PC-3 (cell line): ENCODE data around the gene TMEM139. TPM values are rescaled to one million over a fixed set of nuclear protein-coding genes. Genes with fewer than 3 reads are reported as not detected.

Source experiments
- ATAC-seq: fragments of 200-7000 bp; cut with Tn5 transposase; 2 replicates; pipeline ENCODE4 v1.9.1; 2020; ENCODE audit warnings: mild to moderate bottlenecking, moderate library complexity
- BruUV-seq: library from RNA; stranded (reverse); fragments of 400-500 nt; replicated peaks from 2 replicates; lab custom pipeline; 2021; lab: Mats Ljungman, UMichigan
- CTCF ChIA-PET: fragments of 300-600 bp; sonication (Branson Sonifier 250); formaldehyde crosslinking; loops from one replicate; lab custom pipeline; 2022; ENCODE audit warnings: antibody characterized with exemption; lab: Charles Lee
- POLR2A ChIA-PET: fragments of 300-600 bp; sonication (Branson Sonifier 250); formaldehyde crosslinking; loops from one replicate; lab custom pipeline; 2022; ENCODE audit warnings: antibody characterized with exemption; ENCODE audit not compliant: unreplicated experiment; lab: Charles Lee
- DNase-seq: peaks from one replicate; pipeline ENCODE4 v3.0.0-alpha.2; 2015
- H2AFZ ChIP-seq: fragments of 300-600 bp; sonication (generic); 2 replicates; pipeline ENCODE4 v1.6.0; 2016; ENCODE audit warnings: antibody characterized with exemption, low read length
- H3F3A ChIP-seq: fragments of 300-600 bp; sonication (generic); one replicate; pipeline ENCODE4 v1.6.0; 2017; ENCODE audit warnings: antibody characterized with exemption, low read length, control low read depth, mild to moderate bottlenecking; ENCODE audit not compliant: unreplicated experiment
- H3K27ac ChIP-seq: fragments of 300-600 bp; sonication (generic); 2 replicates; pipeline ENCODE4 v1.5.1; 2016; ENCODE audit warnings: mild to moderate bottlenecking, low read length
- H3K27me3 ChIP-seq: fragments of 300-600 bp; sonication (generic); 2 replicates; pipeline ENCODE4 v1.6.1; 2016; ENCODE audit warnings: low read length, mixed read lengths
- H3K36me3 ChIP-seq: fragments of 300-600 bp; sonication (generic); 2 replicates; pipeline ENCODE4 v1.6.1; 2016; ENCODE audit warnings: low read depth, mixed run types, low read length, mixed read lengths
- H3K4me1 ChIP-seq: fragments of 300-600 bp; sonication (generic); 2 replicates; pipeline ENCODE4 v1.5.1; 2016; ENCODE audit warnings: low read length; ENCODE audit not compliant: insufficient read depth
- H3K4me2 ChIP-seq: fragments of 300-600 bp; sonication (generic); 2 replicates; pipeline ENCODE4 v1.6.0; 2016; ENCODE audit warnings: low read length
- H3K4me3 ChIP-seq: fragments of 300-600 bp; sonication (generic); 2 replicates; pipeline ENCODE4 v1.5.1; 2016; ENCODE audit warnings: mild to moderate bottlenecking, low read length, mixed read lengths
- H3K79me2 ChIP-seq: fragments of 300-600 bp; sonication (generic); 2 replicates; pipeline ENCODE4 v1.6.1; 2017; ENCODE audit warnings: low read length, mixed read lengths
- H3K9ac ChIP-seq: fragments of 300-600 bp; sonication (generic); 2 replicates; pipeline ENCODE4 v1.6.0; 2016; ENCODE audit warnings: mild to moderate bottlenecking, low read length
- H3K9me2 ChIP-seq: fragments of 300-600 bp; sonication (generic); replicated peaks from 2 replicates; pipeline ENCODE4 v1.6.1; 2016; ENCODE audit warnings: mixed run types, low read length, mixed read lengths
- H3K9me3 ChIP-seq: fragments of 300-600 bp; sonication (generic); 2 replicates; pipeline ENCODE4 v1.6.1; 2016; ENCODE audit warnings: low read length, mixed read lengths
- H4K20me1 ChIP-seq: fragments of 300-600 bp; sonication (generic); 2 replicates; pipeline ENCODE4 v1.6.1; 2016; ENCODE audit warnings: low read length, mixed read lengths
- EZH2 ChIP-seq: fragments of 300-600 bp; sonication (generic); IDR thresholded peaks from one replicate; pipeline ENCODE4 v1.6.1; 2017; ENCODE audit warnings: antibody characterized with exemption, mild to moderate bottlenecking, low read length; ENCODE audit not compliant: unreplicated experiment
- EZH2phosphoT487 ChIP-seq: fragments of 300-600 bp; sonication (generic); IDR thresholded peaks from 2 replicates; pipeline ENCODE4 v1.6.1; 2018; ENCODE audit warnings: mild to moderate bottlenecking, antibody characterized with exemption, low read length, borderline replicate concordance
- intact Hi-C: fragments of 100-400 bp; cut with micrococcal nuclease; formaldehyde crosslinking; loops from 2 replicates; pipeline ENCODE4 v1.9.0; 2023
- total RNA-seq: library from RNA; depleted of rRNA; stranded (reverse); fragments of >200 nt; gene quantifications from 2 replicates; pipeline ENCODE4 v1.2.3, GENCODE V29; 2014
- TF ChIP-seq, protein P1 (sequence below): fragments of 300-600 bp; sonication (generic); conservative IDR thresholded peaks from 2 replicates; pipeline ENCODE4 v1.5.1; 2017; ENCODE audit warnings: antibody characterized with exemption, low read depth, mild to moderate bottlenecking, low read length

Gene TMEM139
- total RNA-seq, 1 experiment from 2014 or later, result 5.2 TPM

DNA sequence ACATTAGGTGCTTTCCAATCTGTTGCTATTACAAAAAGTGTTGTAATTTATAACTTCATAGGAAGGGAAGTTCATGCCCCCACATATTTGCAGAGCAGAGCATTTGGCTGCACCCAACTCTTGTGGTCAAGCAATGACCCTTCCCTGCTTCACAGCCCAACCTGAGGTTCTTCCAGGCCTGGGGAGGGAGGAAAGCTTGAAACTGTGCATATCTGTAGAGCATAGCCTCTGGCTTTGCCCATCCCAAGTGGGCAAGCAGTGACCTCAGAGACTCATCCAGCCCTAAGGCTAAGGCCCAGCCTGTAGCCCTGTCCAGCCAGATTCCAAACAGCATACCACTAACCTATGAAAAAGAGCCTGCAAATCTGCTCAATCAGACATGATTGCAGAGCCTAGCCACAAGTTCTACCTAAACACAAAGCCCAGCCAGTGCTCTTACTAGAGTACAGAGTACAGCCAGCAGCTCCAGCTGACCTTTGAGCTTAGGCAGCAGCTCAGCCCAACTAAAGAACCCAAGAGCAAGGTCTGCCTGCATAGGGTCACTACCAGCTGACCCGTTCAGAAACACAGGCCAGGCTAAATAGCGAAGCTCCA is 35.9 kb upstream of the TMEM139 start:
- Histone ChIP-seq H3K79me2 (no peaks in the 10 kb centered on the region), H3K9me3 (no peaks in the 10 kb centered on the region), H3K4me1 (peaks cover 33% of the 10 kb centered on the region), H3F3A (peaks cover 4% of the 10 kb centered on the region), H3K27me3 (no peaks in the 10 kb centered on the region), H3K4me3 (no peak overlapping the region), H3K36me3 (no peaks in the 10 kb centered on the region), H3K9ac (no peak overlapping the region), H3K4me2 (peak overlapping the region; percentile 8; the same call in 1 of the 2 replicates), H3K27ac (peak overlapping the region; percentile 33; the same call in 1 of the 2 replicates), H4K20me1 (no peaks in the 10 kb centered on the region), H2AFZ (no peak overlapping the region), H3K9me2 (no peaks in the 10 kb centered on the region)
- CTCF ChIA-PET, result interaction anchor here (0.6 to 0.7 kb wide), 2 partner anchors 52 to 180 kb away, joined by 4 to 5 read pairs; no protein-coding TSS in a partner anchor
- TF ChIP-seq, protein P1, sequence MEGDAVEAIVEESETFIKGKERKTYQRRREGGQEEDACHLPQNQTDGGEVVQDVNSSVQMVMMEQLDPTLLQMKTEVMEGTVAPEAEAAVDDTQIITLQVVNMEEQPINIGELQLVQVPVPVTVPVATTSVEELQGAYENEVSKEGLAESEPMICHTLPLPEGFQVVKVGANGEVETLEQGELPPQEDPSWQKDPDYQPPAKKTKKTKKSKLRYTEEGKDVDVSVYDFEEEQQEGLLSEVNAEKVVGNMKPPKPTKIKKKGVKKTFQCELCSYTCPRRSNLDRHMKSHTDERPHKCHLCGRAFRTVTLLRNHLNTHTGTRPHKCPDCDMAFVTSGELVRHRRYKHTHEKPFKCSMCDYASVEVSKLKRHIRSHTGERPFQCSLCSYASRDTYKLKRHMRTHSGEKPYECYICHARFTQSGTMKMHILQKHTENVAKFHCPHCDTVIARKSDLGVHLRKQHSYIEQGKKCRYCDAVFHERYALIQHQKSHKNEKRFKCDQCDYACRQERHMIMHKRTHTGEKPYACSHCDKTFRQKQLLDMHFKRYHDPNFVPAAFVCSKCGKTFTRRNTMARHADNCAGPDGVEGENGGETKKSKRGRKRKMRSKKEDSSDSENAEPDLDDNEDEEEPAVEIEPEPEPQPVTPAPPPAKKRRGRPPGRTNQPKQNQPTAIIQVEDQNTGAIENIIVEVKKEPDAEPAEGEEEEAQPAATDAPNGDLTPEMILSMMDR, result no peak
- TF ChIP-seq EZH2, result no peak
- TF ChIP-seq EZH2phosphoT487, result no peak
- DNase-seq, result peak; percentile 76
- peak; percentile 65 for ATAC-seq
- no TSS peak for BruUV-seq
- intact Hi-C loops, result no loop called here
- POLR2A ChIA-PET, result no interaction called here

GRCh38 chr7:143250199-143250598 is 34.6 kb upstream of the TMEM139 start:
- CTCF ChIA-PET, result interaction anchor here (0.6 to 0.7 kb wide), 2 partner anchors 11 to 35 kb away, joined by 3 to 4 read pairs; no protein-coding TSS in a partner anchor
- H3F3A ChIP-seq, result peaks cover 4% of the 10 kb centered on the region
- TF ChIP-seq EZH2phosphoT487, result no peak
- no peak for TF ChIP-seq EZH2
- TF ChIP-seq, protein P1, result no peak
- no peaks in the 10 kb centered on the region for H3K79me2 ChIP-seq
- intact Hi-C loops, result no loop called here
- H3K4me3 ChIP-seq, result no peak overlapping the region
- no peaks in the 10 kb centered on the region for H3K9me3 ChIP-seq
- no peak overlapping the region for H3K27ac ChIP-seq
- no peak overlapping the region for H2AFZ ChIP-seq
- no peaks in the 10 kb centered on the region for H3K9me2 ChIP-seq
- DNase-seq, result no peak
- no peak for ATAC-seq
- POLR2A ChIA-PET, result no interaction called here
- H4K20me1 ChIP-seq, result no peaks in the 10 kb centered on the region
- no TSS peak for BruUV-seq
- peaks cover 21% of the 10 kb centered on the region for H3K4me1 ChIP-seq
- no peaks in the 10 kb centered on the region for H3K27me3 ChIP-seq
- no peaks in the 10 kb centered on the region for H3K36me3 ChIP-seq
- no peak overlapping the region for H3K9ac ChIP-seq
- no peak overlapping the region for H3K4me2 ChIP-seq

GRCh38 chr7:143250822-143251221 is 33.9 kb upstream of the TMEM139 start:
- ChIA-PET POLR2A (no interaction called here), CTCF (interaction anchor here (0.7 kb wide), 1 partner anchor 36 kb away, joined by 3 read pairs; no protein-coding TSS in a partner anchor)
- DNase-seq, result no peak
- no peaks in the 10 kb centered on the region for H3K79me2 ChIP-seq
- no peaks in the 10 kb centered on the region for H3K9me2 ChIP-seq
- no peak overlapping the region for H3K9ac ChIP-seq
- ATAC-seq, result no peak
- TF ChIP-seq EZH2 (no peak), EZH2phosphoT487 (no peak)
- TF ChIP-seq, protein P1, result no peak
- H3K36me3 ChIP-seq, result no peaks in the 10 kb centered on the region
- no peaks in the 10 kb centered on the region for H3K9me3 ChIP-seq
- no peaks in the 10 kb centered on the region for H3K27me3 ChIP-seq
- no peaks in the 10 kb centered on the region for H3F3A ChIP-seq
- peaks cover 18% of the 10 kb centered on the region for H3K4me1 ChIP-seq
- no peak overlapping the region for H3K4me3 ChIP-seq
- no peak overlapping the region for H3K27ac ChIP-seq
- no peak overlapping the region for H2AFZ ChIP-seq
- BruUV-seq, result no TSS peak
- H3K4me2 ChIP-seq, result no peak overlapping the region
- intact Hi-C loops, result no loop called here
- no peaks in the 10 kb centered on the region for H4K20me1 ChIP-seq
